IMR-90 (cell line): Measurements from ENCODE around the gene TAF4. TPM values are rescaled to one million over a fixed set of nuclear protein-coding genes. Genes with fewer than 3 reads are reported as not detected.

Experiments used
- ATAC-seq: fragments of 200-7000 bp; cut with Tn5 transposase; 2 replicates; pipeline ENCODE4 v1.9.1; 2020; ENCODE audit warnings: low read depth, mild to moderate bottlenecking, moderate library complexity
- BruUV-seq: library from RNA; stranded (reverse); fragments of 400-500 nt; replicated peaks from 2 replicates; lab custom pipeline; 2021; lab: Mats Ljungman, UMichigan
- CTCF ChIA-PET: fragments of 300-600 bp; formaldehyde crosslinking; extraction: SDS; loops from one replicate; lab custom pipeline; 2021; ENCODE audit warnings: antibody characterized with exemption; lab: Yijun Ruan, JAX
- POLR2A ChIA-PET: fragments of 300-600 bp; sonication (Branson Sonifier 250); formaldehyde crosslinking; loops from one replicate; lab custom pipeline; 2022; ENCODE audit warnings: antibody characterized with exemption; ENCODE audit not compliant: unreplicated experiment; lab: Charles Lee
- DNase-seq: peaks from one replicate; pipeline ENCODE4 v3.0.0; 2013
- H2AFZ ChIP-seq: replicated peaks from 2 replicates; pipeline ENCODE3; 2013; ENCODE audit warnings: low read length, mild to moderate bottlenecking; ENCODE audit not compliant: poor library complexity
- H2AK5ac ChIP-seq: 2 replicates; pipeline ENCODE4 v1.6.1; 2013; ENCODE audit warnings: low read depth, low read length, inconsistent platforms
- H2AK9ac ChIP-seq: replicated peaks from 2 replicates; pipeline ENCODE3; 2013; ENCODE audit warnings: mild to moderate bottlenecking, low read depth, low read length, moderate library complexity; ENCODE audit not compliant: poor library complexity
- H2BK120ac ChIP-seq: 2 replicates; pipeline ENCODE4 v1.6.1; 2013; ENCODE audit warnings: low read depth, low read length, inconsistent platforms
- H2BK15ac ChIP-seq: 3 replicates; pipeline ENCODE4 v1.6.1; 2013; ENCODE audit warnings: low read depth, low read length, inconsistent platforms
- H2BK20ac ChIP-seq: 2 replicates; pipeline ENCODE4 v1.6.1; 2013; ENCODE audit warnings: low read depth, mild to moderate bottlenecking, inconsistent platforms, low read length, moderate library complexity
- H2BK5ac ChIP-seq: 2 replicates; pipeline ENCODE4 v1.6.1; 2013; ENCODE audit warnings: mild to moderate bottlenecking, low read depth, low read length, inconsistent platforms; ENCODE audit not compliant: poor library complexity, severe bottlenecking
- H3K14ac ChIP-seq: replicated peaks from 2 replicates; pipeline ENCODE4 v1.6.1; 2013; ENCODE audit warnings: low read depth, low read length, inconsistent platforms
- H3K18ac ChIP-seq: 2 replicates; pipeline ENCODE4 v1.6.1; 2013; ENCODE audit warnings: low read depth, low read length, control low read depth
- H3K23ac ChIP-seq: 2 replicates; pipeline ENCODE4 v1.6.1; 2013; ENCODE audit warnings: low read depth, low read length, inconsistent platforms
- H3K27ac ChIP-seq: 2 replicates; pipeline ENCODE4 v1.5.1; 2013; ENCODE audit warnings: mild to moderate bottlenecking, control low read depth, low read length; ENCODE audit not compliant: insufficient read depth
- H3K27me3 ChIP-seq: 2 replicates; pipeline ENCODE4 v1.6.1; 2013; ENCODE audit warnings: low read length; ENCODE audit not compliant: control insufficient read depth, insufficient read depth
- H3K36me3 ChIP-seq: 2 replicates; pipeline ENCODE4 v1.6.1; 2013; ENCODE audit warnings: low read length, mixed read lengths; ENCODE audit not compliant: control insufficient read depth, insufficient read depth
- H3K4ac ChIP-seq: 2 replicates; pipeline ENCODE4 v1.6.1; 2013; ENCODE audit warnings: low read depth, low read length, inconsistent platforms
- H3K4me1 ChIP-seq: 2 replicates; pipeline ENCODE4 v1.6.1; 2013; ENCODE audit warnings: low read length, mixed read lengths; ENCODE audit not compliant: control insufficient read depth, insufficient read depth
- H3K4me2 ChIP-seq: 2 replicates; pipeline ENCODE4 v1.6.1; 2013; ENCODE audit warnings: low read depth, mild to moderate bottlenecking, control low read depth, low read length, moderate library complexity
- H3K4me3 ChIP-seq: 2 replicates; pipeline ENCODE4 v1.5.1; 2013; ENCODE audit warnings: low read depth, mild to moderate bottlenecking, control low read depth, low read length, moderate library complexity; ENCODE audit not compliant: insufficient read depth
- H3K56ac ChIP-seq: 2 replicates; pipeline ENCODE4 v1.6.1; 2013; ENCODE audit warnings: low read length, inconsistent platforms; ENCODE audit not compliant: insufficient read depth; ENCODE audit errors: extremely low read depth
- H3K79me1 ChIP-seq, 2 experiments: 2 replicates each; pipeline ENCODE4 v1.6.1; 2013; ENCODE audit warnings: low read length in 2 of 2, inconsistent platforms in 1 of 2, low read depth in 1 of 2
- H3K9ac ChIP-seq: 2 replicates; pipeline ENCODE4 v1.6.1; 2013; ENCODE audit warnings: low read depth, low read length, control low read depth
- H3K9me1 ChIP-seq: 2 replicates; pipeline ENCODE4 v1.6.1; 2013; ENCODE audit warnings: low read length, inconsistent platforms; ENCODE audit not compliant: insufficient read depth
- H3K9me3 ChIP-seq: 2 replicates; pipeline ENCODE4 v1.6.1; 2013; ENCODE audit warnings: low read length; ENCODE audit not compliant: control insufficient read depth, insufficient read depth
- H4K20me1 ChIP-seq: 2 replicates; pipeline ENCODE4 v1.6.1; 2013; ENCODE audit warnings: low read length, inconsistent platforms; ENCODE audit not compliant: insufficient read depth
- H4K5ac ChIP-seq: 2 replicates; pipeline ENCODE4 v1.6.1; 2013; ENCODE audit warnings: mild to moderate bottlenecking, low read depth, low read length, control low read depth
- H4K8ac ChIP-seq, 2 experiments: 2 replicates each; pipeline ENCODE4 v1.6.1; 2013; ENCODE audit warnings: low read depth in 2 of 2, low read length in 2 of 2, control low read depth in 1 of 2, inconsistent platforms in 1 of 2
- H4K91ac ChIP-seq: 2 replicates; pipeline ENCODE4 v1.6.1; 2013; ENCODE audit warnings: low read depth, low read length, inconsistent platforms; ENCODE audit not compliant: insufficient read depth
- BHLHE40 ChIP-seq: fragments of 150-350 bp; IDR thresholded peaks from 2 replicates; pipeline ENCODE4 v1.6.1; 2016; ENCODE audit warnings: mild to moderate bottlenecking, low read depth, low read length
- CHD1 ChIP-seq: IDR thresholded peaks from 2 replicates; pipeline ENCODE4 v1.6.1; 2012; ENCODE audit warnings: low read depth, low read length, improper control_type of control experiment
- CTCF ChIP-seq: conservative IDR thresholded peaks from 2 replicates; pipeline ENCODE4 v1.5.1; 2012; ENCODE audit warnings: mild to moderate bottlenecking, low read depth, low read length, improper control_type of control experiment
- ELK1 ChIP-seq: fragments of 150-350 bp; IDR thresholded peaks from 2 replicates; pipeline ENCODE4 v1.6.1; 2016; ENCODE audit warnings: low read depth, mild to moderate bottlenecking, low read length, moderate library complexity, borderline replicate concordance
- MAFK ChIP-seq: IDR thresholded peaks from 2 replicates; pipeline ENCODE4 v1.6.1; 2012; ENCODE audit warnings: low read depth, low read length, improper control_type of control experiment
- MAZ ChIP-seq: IDR thresholded peaks from 2 replicates; pipeline ENCODE4 v1.6.1; 2012; ENCODE audit warnings: low read depth, mild to moderate bottlenecking, low read length, improper control_type of control experiment, moderate library complexity, borderline replicate concordance
- POLR2A ChIP-seq: IDR thresholded peaks from 2 replicates; pipeline ENCODE4 v1.6.1; 2012; ENCODE audit warnings: mild to moderate bottlenecking, low read depth, low read length
- RAD21 ChIP-seq: IDR thresholded peaks from 2 replicates; pipeline ENCODE4 v1.6.1; 2012; ENCODE audit warnings: low read length, improper control_type of control experiment
- RFX5 ChIP-seq: IDR thresholded peaks from 2 replicates; pipeline ENCODE4 v1.8.0; 2012; ENCODE audit warnings: low read depth, mild to moderate bottlenecking, low read length, moderate library complexity
- SMC3 ChIP-seq: fragments of 150-350 bp; IDR thresholded peaks from 2 replicates; pipeline ENCODE4 v1.6.1; 2016; ENCODE audit warnings: low read depth, mild to moderate bottlenecking, antibody characterized with exemption, low read length, moderate library complexity
- USF2 ChIP-seq: fragments of 150-350 bp; IDR thresholded peaks from 2 replicates; pipeline ENCODE4 v1.6.1; 2017; ENCODE audit warnings: mild to moderate bottlenecking, antibody characterized with exemption, low read length, low read depth
- WGBS, 2 experiments: methylation state at CpG; one replicate each; pipeline versions ENCODE4 v1.1.5 to v1.1.7; 2013; ENCODE audit warnings: missing lambda C conversion rate in 2 of 2; ENCODE audit not compliant: insufficient read length in 1 of 2; ENCODE audit errors: extremely low coverage in 2 of 2; 5-methylcytosine and 5-hydroxymethylcytosine counted together
- dilution Hi-C: fragments of 300-500 bp; cut with HindIII; formaldehyde crosslinking; loops from one replicate; pipeline ENCODE4 v1.14.3; 2018; ENCODE audit warnings: low sequenced_read_pairs; ENCODE audit not compliant: unreplicated experiment
- in situ Hi-C: fragments of 300-500 bp; cut with MboI; formaldehyde crosslinking; loops from 3 replicates; pipeline ENCODE4 v1.14.3; 2019; ENCODE audit warnings: low sequenced_read_pairs, inconsistent platforms, mixed read lengths
- intact Hi-C: fragments of 100-400 bp; cut with micrococcal nuclease; formaldehyde crosslinking; loops from 2 replicates; pipeline ENCODE4 v1.10.0; 2022
- polyA plus RNA-seq, 3 experiments: library from polyadenylated mRNA; depleted of rRNA; stranded (reverse); fragments of >200 nt; gene quantifications; 2 replicates each; pipeline ENCODE4 v1.2.3, GENCODE V29; 2012; ENCODE audit warnings: low replicate concordance in 1 of 3
- total RNA-seq: library from RNA; depleted of rRNA; stranded (reverse); fragments of >200 nt; gene quantifications from 2 replicates; pipeline ENCODE4 v1.2.3, GENCODE V29; 2012

Gene TAF4
- total and polyA plus RNA-seq, 2 of the 4 experiments (the other 2 are of a cell fraction), result 1.4 to 5.1 TPM

- in situ Hi-C loops, result no loop called here
Observed at GRCh38 chr20:61940491-61940890, 125.2 kb downstream of the TAF4 start.

More at GRCh38 chr20:61940491-61940890, 125.2 kb downstream of the TAF4 start:
- Histone ChIP-seq H3K56ac (no peak overlapping the region), H2AK9ac (no peak overlapping the region), H2AK5ac (no peak overlapping the region), H3K14ac (no peak overlapping the region), H4K91ac (no peak overlapping the region), H4K8ac (no peak overlapping the region), H3K27ac (no peak overlapping the region), H2BK15ac (no peak overlapping the region), H3K4ac (no peak overlapping the region), H3K4me2 (no peak overlapping the region), H3K18ac (no peak overlapping the region), H3K9me1 (no peaks in the 10 kb centered on the region), H3K23ac (no peak overlapping the region), H2BK20ac (no peak overlapping the region), H2BK120ac (no peak overlapping the region), H3K79me1 (no peaks in the 10 kb centered on the region), H3K4me1 (no peaks in the 10 kb centered on the region), H4K5ac (no peak overlapping the region), H2AFZ (no peak overlapping the region), H3K4me3 (no peak overlapping the region), H3K9me3 (no peaks in the 10 kb centered on the region), H3K27me3 (peaks cover 5% of the 10 kb centered on the region; the same call in 1 of the 2 replicates), H4K20me1 (no peaks in the 10 kb centered on the region), H2BK5ac (no peak overlapping the region), H3K36me3 (no peaks in the 10 kb centered on the region), H3K9ac (no peak overlapping the region)
- no peak for ATAC-seq
- ChIA-PET POLR2A (no interaction called here), CTCF (no interaction called here)
- intact Hi-C loops (no loop called here), dilution Hi-C loops (no loop called here)
- no peak for TF ChIP-seq MAFK
- TF ChIP-seq USF2, result no peak
- no peak for TF ChIP-seq SMC3
- TF ChIP-seq BHLHE40, result no peak
- TF ChIP-seq ELK1, result no peak
- no peak for TF ChIP-seq CTCF
- TF ChIP-seq POLR2A, result no peak
- TF ChIP-seq RFX5, result no peak
- no peak for TF ChIP-seq MAZ
- TF ChIP-seq RAD21, result no peak
- TF ChIP-seq CHD1, result no peak
- 81% methylated on average over 11 of the region's 17 CpGs; no CpG with 5 or more reads in 1 of the 2 experiments for WGBS, 2 experiments
- BruUV-seq, result no TSS peak
- no peak for DNase-seq
